Inferior parietal cortex (tissue), 1 donor: Measurements from ENCODE around the gene CNN2.

ENCODE experiments used
- DNase-seq: peaks from one replicate; pipeline ENCODE4 v3.0.0-alpha.2; 2016; ENCODE audit errors: extremely low spot score

Gene CNN2

DNA sequence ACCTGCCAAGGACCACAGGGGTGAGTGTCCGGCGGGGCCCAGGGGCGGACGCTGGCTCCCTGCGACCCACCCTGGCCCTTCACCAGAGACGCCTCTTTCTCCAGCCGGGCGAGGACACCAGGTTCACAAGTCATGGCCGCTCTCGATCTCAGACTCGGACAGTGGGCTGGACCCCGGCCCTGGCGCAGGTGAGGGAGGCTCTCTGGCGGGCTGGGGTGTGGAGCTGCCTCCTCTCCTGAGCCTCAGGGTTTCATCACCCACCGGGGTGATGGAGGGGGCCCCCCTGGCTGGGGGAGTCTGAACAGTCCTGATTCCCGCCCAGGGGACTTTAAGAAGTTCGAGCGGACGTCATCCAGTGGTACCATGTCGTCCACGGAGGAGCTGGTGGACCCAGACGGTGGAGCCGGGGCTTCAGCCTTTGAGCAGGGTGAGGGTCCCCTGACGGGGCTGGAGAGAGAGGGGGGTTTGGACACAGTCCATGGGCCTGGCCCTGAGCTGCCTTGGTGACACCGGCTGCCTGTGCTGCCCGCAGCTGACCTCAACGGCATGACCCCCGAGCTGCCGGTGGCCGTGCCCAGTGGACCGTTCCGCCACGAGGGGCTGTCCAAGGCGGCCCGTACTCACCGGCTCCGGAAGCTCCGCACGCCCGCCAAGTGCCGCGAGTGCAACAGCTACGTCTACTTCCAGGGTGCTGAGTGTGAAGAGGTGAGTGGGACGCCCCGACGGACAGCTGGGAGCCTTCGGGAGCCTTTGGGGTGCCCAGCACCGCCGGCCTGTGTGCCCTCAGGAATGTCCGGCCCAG lies 54.2 kb downstream of the CNN2 start:
- no peak for DNase-seq

GRCh38 chr19:1081301-1082164 lies 55.1 kb downstream of the CNN2 start:
- DNase-seq: no peak

DNA sequence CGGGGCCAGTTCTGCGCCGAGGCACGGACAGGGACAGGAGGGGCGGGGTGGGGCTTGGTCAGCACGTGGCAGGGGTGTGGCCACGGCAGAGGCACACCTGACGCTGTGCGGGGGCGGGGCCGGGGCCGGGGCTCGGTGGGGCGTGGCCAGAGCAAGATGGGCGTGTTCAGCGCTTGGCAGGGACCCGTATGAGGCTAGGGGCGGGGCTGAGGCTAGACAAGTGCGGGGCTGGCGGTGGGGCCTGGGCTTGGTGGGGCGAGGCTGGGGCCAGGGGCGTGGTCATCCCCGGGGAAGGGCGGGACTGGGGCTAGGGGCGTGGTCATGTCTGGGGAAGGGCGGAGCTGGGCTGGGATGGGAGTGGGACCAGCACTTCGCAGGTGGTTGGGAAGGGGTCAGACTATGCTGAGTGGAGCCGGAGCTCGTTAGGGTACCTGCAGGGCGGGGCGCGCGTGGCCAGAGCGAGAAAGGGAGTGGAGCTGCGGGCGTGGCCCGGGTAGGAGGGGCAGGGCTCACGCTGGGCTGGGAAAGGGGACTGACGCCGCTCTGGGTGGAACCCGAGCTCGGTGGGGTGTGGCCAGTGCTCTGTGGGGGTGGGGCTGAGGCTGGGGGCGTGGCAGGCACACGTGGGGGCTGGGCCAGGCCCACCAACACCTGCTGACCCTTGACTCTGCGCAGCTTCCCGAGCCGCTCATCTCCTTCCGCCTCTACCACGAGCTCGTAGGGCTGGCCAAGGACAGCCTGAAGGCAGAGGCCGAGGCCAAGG lies 55.9 kb downstream of the CNN2 start:
- DNase-seq: no peak

GRCh38 chr19:1082928-1083816 lies 56.8 kb downstream of the CNN2 start:
- DNase-seq: no peak

GRCh38 chr19:1084024-1084868 lies 57.8 kb downstream of the CNN2 start:
- DNase-seq: no peak

DNA sequence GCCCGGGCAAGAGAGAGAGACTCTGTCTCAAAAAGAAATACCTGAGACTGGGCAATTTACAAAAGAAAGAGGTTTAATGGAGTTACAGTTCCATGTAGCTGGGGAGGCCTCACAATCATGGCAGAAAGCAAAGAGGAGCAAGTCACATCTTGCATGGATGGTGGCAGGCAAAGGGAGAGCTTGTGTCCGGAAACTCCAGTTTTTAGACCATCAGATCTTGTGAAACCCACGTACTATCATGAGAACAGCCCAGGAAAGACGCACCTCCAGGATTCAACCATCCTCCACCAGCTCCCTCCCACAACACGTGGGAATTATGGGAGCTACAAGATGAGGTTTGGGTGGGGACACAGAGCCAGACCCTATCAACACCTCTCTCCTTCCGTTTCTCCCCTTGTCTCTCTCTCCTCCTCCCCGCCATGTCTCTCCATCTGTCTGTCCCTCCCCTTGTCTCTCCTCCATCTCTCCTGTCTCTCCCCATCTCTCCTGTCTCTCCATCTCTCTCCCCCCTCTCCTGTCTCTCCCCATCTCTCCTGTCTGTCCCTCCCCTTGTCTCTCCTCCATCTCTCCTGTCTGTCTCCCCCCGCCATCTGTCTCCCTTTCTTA lies 58.7 kb downstream of the CNN2 start:
- DNase-seq: no peak

DNA sequence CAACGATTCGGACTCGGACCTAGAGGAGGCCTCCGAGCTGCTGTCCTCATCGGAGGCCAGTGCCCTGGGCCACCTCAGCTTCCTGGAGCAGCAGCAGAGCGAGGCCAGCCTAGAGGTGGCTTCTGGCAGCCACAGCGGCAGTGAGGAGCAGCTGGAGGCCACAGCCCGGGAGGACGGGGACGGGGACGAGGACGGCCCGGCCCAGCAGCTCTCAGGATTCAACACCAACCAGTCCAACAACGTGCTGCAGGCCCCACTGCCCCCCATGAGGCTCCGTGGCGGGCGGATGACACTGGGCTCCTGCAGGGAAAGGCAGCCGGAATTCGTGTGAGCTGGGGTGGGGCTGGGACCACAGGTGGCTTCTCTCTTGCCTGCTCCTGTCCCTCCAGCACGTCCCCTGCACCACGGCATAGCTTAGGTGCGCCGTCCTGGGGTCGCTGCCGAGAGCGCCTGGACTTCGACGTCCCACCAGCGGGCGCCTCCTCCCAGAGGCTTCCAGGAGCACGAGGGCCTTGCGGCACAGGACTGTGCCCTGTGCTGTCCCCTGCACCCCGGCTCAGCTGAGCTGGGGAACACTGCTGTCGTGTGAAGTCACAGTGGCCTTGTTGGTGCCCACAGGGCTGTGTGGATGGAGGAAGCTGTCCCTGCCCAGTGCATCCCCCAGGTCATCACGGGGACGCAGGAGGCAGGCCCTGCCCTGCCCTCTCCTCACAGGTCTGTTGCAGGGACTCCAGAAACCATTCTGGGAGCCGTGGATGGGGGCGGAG lies 59.5 kb downstream of the CNN2 start:
- DNase-seq: no peak

DNA sequence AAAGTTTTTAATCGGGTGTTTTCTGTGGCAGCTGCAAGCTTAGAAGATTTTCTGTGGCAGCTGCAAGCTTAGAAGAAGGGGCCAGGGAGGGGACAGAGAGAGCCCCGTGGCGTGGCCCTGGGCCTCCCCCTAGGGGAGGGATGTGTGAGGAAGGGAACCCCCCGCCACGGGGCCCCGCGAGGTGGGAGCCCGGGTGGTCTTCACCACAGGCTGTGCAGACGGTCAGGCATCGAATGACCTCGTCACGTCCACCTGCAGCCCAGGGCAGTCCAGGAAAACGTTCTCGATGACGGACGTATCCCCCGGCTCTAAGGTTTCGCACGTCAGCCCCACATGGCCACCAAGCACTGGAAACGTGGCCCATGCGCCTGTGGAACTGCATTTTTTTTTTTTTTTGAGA lies 60.2 kb downstream of the CNN2 start:
- no peak for DNase-seq

DNA sequence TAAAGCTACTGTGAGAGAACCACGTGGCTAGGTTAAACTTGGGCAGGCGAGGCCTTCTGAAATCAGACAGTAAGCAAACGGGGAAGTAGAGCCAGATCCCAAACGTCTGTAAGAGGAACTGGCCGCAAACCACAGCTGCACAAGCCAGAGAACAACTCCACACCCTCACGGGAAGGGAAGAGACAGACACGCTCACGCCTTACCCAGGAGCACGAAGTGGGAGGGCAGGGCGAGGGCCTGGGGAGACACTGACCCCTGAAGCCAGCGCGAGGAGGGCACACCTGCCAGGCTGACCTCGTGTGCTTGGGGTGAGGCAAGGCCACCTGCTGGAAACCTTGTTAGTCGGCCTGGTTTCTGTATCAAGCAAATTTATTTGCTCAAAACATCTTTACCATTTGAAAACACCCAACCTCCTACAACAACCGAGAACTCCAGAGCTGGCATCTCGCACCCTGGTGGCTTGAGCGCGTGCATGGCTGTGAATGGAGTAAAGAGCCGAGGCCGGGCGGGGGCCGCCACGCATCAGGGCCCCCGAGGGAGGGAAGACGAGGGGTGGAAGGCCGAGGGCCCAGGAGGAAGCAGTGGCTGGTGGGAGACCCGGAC lies 61.5 kb downstream of the CNN2 start:
- DNase-seq: no peak

DNA sequence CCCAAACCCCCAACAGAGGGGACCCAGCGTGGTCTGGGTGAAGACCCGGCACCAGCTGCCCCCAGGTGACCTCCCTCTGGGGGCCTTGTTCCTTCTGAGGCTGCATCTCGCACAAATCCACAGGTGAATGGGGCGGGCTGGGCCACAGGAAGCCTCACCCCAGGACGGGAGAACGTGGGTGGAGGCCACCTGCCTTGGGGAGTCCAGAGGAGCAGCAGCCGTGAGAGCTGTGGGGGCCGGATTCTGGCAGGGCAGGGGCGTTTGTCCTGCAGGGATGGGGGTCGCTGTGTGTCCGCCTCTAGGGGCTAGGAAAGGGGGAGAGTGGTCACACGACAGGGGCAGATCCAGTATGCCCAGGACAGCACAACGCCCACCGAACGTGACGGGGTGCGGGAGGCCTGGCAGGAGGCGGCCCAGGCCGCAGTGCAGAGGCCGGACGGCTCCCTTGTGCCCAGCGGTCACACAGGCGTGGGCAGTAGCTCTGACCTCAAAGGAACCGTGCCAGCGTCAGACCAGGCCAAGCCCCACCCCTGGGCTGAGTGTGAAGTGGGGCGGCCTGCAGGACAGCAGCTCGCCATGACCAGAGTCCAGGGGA lies 62.1 kb downstream of the CNN2 start:
- DNase-seq: no peak
